GM21619 (cell line): ENCODE measurements around the gene MAPK9.
A peak's percentile ranks its signal among the peaks of the same experiment; 100 is the strongest.

Experiments
- ATAC-seq: cut with Tn5 transposase; IDR thresholded peaks from one replicate; pipeline ENCODE4 v1.9.1; 2021; ENCODE audit not compliant: unreplicated experiment

MAPK9 gene

DNA sequence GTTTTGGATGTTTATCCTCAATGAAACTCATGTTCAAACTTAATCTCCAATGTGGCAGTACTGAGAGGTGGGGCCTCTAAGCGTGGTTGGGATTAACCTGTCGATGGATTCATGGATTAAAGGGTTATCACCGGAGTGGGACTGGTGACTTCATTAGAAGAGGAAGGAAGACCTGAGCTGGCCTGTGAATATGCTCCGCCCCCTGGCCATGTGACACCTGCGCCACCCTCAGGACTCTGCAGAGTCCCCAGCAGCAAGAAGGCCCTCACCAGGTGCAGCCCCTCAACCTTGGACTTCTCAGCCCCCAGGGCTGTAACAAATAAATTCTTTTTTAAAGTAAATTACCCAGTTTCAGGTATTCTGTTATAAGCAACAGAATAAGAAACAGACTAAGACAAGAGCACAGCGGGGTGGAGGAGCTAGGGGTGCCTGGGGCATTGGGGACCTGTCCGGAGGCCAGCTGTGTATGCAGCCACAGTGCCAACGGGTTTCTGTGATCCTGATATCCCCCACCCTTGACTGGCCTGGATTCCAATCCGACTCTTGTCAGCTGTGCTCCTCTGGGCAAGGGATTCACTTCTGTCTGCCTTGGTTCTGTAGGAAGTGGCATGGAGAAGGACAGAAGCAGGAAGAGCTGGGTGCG is 3.2 kb upstream of the MAPK9 start:
- ATAC-seq = no peak

DNA sequence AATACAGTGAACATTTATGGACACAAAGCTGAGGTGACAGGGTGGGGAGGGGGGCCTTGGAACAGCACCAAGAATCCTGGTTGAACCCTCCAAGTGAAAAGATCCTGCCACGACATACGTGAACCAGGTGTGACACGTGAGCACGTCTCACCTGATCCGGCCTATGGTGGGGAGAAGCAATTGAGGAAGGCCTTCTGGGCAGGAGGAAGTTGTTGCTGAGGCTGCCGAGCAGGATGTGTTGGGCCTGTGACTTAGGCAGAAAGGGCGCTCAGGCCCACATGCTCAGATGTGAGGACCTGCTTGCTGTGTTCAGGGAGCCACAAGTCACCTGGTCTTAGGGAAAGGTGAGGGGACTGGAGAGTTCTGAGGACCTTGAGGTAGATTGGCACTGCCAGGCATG is 2.5 kb upstream of the MAPK9 start:
- no peak for ATAC-seq

DNA sequence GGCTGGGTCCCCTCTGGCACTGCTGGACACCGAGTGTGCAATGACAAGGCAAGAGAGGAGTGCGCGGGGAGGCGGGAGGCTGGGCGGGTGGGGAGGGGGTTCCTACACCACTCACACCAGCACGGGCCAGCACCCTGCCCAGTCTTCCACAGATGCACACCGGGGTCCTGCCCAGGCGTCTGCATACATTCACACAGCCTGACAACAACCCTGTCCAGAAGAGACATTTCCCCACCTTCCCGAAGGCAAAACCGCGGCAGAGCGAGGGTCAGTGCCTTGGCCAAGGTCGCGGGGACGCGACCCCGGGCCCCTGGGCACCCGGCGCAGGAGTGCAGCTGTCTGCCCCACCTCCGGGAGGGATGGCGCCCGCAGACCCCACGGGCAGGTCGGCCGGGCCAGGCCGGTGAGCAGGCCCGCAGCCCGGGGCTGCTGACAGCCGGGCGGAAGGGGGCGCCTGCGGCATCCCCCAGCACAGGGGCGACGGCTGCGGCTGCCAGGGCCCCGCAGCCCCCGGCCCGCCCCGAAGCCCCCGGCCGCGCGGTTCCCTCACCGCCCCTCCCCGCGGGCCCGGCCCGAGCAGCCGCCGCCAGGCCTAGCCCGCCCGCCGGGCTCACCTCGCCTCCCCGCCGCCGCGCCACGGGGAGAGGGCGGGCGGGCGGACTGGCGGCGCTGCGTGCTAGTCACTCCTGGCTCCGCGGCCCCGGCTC is 496 bp downstream of the MAPK9 start:
- ATAC-seq = peak; percentile 37

DNA sequence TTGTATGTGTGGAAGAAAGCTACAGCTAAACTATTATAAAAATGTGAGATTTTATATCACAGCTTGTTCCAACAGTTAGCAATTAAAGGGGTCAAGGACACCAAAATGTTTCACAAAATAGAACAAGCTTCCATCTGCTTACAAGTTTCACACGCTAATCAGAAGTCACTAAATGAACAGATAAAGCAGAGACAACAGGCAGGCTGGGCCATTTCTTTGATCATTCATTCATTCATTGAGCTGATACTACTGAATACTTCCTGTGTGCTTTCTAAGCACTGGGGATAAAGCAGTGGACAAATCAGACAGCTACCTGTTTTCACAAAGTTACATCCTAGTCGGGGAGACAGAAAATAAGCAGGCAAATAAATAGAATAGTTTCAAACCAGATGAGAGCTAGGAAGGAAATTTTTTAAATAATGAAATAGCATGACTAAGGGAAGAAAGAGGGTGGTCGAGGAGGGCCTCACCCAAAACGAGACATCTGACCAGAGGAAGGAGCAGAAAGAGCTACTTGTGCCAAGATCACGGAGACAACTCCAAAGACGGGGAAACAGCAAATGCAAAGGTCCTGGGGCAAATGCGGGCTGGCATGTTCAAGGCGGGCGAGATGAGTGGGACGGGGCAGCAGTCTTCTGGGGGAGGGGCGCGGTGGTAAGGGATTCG is 1.2 kb downstream of the MAPK9 start:
- ATAC-seq = no peak

DNA sequence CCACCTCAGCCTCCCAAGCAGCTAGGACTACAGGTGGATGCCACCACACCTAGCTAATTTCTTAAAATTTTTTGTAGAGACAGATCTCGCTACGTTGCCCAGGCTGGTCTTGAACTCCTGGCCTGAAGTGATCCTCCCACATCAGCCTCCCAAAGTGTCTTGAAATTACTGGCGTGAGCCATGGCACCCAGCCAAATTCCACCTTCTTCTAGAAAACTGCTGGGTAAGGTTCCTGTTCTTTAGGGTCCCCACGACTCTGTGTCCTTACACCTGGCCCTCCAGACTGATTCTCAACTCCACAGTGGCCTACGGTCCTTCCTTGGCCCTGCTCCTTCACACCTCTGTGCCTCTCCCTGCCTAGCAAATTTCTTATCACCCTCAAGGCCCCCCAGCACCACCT is 1.9 kb downstream of the MAPK9 start:
- ATAC-seq = no peak

DNA sequence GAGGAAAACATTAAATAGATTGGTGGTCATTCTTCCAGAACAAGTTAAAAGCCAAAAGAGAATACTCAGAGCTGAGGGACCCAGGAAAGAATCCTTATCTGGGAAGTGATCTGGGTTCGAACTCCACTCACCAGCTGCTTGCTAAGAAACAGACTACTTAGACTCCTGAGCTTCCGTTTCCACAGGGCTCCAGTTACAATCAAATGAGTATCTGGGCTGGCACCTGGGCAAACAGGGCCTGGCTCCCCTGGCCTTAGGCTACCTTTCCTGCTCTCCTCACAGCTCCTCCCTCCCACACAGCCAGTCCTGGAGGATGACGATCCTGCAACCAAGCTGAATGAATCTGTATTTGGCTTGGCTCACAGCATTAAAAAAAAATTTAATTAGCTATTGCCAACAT is 2.5 kb downstream of the MAPK9 start:
- no peak for ATAC-seq

DNA sequence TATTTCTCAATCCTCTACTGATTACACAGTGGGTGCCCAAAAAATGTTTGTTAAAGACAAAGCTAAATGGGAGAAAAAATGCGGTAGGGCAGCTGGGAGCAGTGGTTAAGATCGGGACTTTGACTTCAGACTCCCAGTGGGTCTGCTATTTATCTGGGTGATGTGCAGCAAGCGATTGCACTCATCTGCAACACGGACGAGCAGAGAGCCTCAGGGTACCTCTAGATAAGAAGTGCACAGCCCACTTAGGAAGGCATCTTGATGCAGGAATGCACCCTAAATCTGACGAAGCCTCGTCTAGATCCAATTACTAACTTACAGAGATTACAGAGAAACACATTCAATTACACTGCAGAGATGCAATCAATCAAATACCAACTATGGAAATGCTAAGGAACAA is 4.0 kb downstream of the MAPK9 start:
- no peak for ATAC-seq

DNA sequence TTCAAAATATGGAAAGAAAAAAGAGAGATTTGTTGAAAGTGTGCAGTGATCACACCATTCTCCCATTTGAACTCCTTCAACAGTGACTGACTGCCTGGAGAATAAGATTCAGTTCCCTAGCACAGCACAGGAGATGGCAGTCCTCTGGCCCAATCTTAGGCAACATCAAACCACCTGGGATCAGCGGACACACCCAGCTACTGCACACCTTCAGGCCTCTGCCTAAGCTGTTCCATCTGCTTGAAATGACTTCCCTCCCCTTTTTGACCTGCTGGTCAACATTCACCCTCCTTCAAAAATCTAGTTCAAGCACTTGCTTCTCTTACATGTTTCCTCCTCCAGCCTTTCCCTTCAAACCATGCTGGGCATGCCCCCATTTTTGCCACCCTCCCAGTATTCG is 4.5 kb downstream of the MAPK9 start:
- no peak for ATAC-seq

DNA sequence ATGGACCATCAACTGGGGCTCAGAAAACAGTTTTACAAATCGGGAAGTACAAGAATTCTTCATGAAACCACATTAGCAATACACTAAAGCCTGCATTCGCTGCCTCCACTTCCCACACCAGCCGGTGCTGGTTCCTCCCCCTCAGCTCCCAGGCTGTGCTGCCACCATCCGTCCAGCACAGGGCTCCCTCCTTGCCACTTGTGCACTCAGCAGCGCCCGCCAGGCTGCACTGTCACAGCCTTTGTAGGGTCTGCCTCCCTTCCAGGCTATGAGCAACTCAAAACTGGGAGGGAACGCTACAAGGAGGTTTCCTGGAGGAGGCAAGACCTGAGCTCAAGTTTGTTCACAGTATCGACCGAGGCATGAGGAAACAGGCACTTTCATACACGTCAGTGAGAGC is 7.7 kb downstream of the MAPK9 start:
- ATAC-seq = no peak

DNA sequence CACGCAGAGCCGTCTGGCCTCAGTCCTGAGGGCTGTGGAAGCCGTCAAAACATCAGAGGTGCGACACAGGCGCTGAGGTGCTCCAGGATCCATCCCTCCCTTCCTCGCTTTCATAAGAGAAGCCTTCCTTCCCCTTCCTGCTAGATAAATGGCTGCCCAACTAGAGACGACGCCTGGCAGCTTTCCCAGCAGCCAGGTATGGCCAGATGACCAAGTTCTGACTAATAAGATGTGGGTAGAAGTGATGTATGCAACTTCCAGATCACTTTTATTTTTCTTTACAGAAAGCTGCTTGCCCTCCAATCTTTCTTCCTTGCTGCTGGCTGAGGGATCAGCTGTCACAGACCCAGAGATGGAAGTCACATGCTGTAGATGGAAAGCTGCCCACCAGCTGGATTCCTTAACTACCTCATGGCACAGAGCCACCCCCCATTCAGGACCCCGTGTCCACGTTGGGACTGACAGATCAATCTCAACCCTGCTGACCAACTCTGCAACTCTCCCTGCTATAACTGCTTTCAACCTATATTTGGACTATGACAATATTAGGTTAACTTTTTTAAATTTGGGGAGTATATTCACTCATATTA is 8.8 kb downstream of the MAPK9 start:
- no peak for ATAC-seq

DNA sequence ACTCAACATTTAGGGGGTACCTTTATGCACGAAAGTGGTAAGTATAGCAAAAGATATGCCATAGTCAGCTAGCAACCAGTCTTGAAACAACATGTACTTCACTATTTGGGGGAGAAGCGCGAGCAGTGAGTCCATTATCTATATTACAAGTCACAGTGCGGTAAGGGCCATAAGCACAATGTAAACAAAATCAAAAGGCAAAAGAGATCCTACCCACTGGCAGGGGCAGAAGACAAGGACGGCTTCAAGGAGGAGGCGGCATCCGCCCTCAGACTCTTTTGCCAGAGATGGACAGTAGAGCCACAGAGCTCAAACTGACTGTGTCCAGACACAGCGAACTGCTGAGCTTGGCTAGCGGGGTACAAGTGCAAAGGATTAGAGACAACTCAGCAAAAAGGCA is 9.6 kb downstream of the MAPK9 start:
- no peak for ATAC-seq

DNA sequence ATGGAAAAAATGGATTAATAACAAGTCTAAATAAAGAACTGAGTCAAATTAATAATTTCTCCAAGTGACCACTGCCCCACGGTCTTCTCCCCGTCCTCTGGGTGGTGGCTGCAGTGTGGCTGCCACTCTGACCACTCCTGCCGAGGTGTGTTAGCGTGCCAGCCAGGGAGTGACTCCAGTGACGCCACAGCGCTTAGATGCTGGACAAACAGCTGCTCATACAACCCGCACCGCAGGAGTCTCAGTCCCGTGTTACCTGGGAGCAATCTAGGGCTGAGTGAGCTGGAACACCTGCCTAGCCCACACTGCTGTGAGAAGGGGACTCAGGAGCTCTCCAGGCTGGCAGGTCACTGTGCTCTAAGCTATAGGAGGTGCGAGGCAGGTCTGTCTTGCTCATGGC is 10.2 kb downstream of the MAPK9 start:
- ATAC-seq = no peak

DNA sequence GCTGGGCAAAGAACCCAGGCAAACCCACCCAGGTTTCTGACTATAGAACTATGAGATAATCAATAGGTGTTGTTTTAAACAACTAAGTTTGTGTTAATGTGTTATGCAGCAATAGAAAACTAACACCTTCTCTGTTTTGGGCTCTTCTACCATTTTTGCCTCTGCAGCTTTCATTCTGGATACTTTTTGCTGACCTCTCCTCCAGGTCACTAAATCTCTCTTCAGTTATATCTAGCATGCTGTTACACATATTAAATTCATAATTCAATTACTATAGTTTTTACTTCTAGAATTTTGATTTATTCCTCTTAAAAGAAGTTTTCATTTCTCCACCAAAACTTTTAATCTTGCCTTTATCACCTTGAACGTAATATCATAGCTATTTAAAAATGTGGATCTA is 17.2 kb downstream of the MAPK9 start:
- no peak for ATAC-seq

DNA sequence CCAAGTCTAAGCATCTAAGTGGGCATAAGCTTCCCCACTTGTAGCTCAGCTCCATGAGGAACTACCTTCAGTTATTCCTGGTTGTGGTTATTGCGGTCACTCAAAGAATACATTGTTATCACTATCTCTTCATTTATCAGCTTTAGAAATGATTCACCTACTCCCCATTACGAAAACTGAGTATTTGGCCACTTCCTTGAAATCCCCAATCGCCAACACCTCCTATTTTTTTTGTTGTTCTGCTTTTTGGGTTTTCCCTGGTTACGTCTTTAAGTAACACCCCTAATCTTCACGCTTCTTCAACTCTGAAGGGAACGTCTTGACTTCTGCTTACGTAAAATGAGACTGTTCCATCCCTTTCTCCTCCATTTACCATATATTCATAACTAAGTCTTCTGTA is 20.7 kb downstream of the MAPK9 start:
- ATAC-seq = no peak

DNA sequence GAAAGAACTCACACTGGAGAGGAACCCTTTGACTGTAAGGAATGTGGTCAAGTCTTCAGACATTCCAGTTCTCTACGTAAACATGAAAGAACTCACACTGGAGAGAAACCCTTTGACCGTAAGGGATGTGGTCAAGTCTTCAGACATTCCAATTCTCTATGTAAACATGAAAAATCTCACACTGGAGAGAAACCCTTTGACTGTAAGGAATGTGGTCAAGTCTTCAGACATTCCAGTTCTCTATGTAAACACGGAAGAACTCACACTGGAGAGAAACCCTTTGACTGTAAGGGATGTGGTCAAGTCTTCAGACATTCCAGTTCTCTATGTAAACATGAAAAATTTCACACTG is 32.6 kb downstream of the MAPK9 start:
- no peak for ATAC-seq

DNA sequence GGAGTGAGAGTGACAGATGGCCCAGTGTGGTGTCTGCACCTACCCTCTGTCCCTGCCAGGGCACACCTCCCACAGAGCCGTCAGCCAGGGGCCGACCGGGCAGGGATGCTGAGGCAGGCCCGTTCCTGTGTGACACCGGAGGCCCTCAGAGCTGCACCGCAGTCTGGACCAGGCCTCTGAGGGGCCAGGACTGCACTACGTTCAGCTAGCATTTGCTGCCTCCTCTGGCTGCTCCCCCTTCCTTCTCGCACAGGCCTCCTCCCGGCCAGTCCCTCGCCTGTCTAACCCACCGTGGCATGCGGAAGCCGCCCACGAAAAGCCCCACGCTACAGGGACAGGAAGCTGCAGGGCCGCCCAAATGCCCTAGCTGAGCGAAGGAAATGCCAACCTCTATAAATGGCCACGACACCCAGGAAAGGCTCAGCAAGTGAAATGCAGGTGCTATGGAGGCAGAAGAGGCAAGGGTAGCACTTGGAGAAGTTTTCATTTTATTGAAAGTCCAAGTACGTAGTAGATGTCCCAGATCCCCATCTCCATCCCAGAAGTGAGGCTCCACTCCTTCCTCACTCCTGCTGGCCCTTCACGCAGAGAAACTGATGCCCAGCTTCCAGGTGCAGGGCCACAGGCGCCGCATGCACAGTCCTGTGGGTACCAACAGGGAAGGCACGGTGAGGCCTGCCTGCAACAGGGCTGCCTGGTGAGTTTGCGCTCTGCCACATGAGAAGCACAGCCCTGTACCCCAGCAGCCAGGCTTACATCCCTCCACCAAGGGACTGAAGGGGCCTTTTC is 38.7 kb downstream of the MAPK9 start:
- ATAC-seq = no peak

DNA sequence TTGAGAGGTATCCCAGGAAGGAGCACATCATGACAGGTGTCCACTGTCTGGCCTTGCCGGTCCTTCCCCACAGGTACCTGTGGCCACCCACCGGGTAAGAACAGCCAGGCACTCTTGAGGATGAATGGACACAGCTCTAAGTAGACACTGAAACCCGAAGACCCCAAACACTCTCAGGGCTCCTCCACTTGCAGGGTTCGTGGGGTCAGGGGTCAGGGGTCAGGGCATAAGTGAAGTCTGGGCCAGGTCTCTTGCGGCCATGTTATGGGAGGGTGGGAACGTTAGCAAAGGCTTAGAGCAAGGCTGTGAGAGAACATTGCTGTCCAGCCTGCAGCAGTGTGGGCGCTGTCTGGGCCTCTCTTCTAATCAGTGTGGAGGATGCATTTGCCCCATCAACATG is 40.0 kb downstream of the MAPK9 start:
- ATAC-seq = no peak

DNA sequence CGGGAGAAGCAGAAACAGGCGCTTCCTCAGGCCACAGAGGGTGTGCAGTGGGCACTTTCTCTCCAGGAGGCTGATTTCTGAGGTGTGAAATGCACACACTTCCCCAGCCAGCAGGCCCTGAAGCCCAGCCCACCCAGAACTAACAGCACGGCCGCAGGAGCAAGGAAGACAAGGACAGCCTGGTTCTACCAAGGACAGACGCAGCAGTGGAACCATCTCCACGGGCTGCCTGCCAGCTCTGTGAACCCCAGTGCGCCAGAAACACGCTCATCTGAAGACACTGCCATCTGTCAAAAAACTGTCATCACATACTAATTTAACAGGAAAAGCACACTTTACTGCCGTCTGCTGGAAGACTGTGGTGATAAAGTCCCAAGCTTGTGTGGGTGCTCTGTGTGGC is 40.7 kb downstream of the MAPK9 start:
- ATAC-seq = no peak

DNA sequence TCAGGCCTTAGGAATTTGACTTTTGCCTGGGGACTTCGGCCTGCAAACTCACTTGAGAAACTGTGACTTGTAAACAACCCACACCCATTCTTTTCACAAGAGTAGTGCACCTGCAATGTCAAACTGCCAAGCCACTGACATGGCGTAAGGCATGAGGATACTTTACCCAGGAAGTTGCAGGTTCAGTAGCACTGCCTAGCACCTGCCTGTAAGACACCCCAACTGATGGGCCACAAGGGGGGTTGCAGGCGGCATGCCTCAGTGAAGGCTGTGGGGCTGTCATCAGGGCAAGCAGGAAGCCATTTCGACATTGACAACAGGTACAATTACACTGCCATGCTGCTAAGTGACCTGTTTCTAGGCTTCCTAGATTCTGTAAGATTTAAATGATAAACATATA is 41.6 kb downstream of the MAPK9 start:
- ATAC-seq = no peak

DNA sequence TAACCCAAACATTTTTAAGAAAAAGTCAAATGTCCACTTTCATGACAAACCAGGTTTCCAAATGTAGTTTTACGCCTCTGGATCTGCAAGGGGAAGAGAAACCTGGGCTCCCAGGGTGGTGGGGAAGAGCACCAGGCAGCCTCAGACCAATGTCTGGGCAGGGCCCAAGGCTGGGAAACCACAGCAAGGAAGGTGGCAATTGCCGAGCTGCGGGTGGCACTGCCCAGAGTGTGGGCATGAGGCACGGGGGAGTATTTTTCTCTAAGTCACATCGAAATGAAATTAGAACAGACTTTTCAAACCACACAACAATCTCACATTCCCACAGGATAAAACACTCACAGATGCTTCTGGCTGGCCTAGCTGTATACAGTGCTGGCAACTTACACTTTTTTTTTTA is 50.3 kb downstream of the MAPK9 start:
- no peak for ATAC-seq

DNA sequence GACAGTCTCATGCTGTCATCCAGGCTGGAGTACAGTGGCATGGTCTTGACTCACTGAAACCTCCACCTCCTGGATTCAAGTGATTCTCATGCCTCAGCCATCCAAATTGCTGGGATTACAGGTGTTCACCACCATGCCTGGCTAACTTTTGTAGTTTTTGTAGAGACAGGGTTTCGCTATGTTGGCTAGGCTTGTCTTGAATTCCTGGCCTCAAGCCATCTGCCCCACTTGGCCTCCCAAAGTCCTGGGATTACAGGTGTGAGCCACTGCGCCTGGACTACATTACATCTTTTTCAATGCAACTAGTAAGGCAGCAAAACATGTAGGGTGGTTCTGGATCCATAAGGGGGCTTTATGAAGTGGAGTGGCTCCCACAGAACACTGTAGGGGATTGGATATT is 53.3 kb downstream of the MAPK9 start:
- no peak for ATAC-seq

DNA sequence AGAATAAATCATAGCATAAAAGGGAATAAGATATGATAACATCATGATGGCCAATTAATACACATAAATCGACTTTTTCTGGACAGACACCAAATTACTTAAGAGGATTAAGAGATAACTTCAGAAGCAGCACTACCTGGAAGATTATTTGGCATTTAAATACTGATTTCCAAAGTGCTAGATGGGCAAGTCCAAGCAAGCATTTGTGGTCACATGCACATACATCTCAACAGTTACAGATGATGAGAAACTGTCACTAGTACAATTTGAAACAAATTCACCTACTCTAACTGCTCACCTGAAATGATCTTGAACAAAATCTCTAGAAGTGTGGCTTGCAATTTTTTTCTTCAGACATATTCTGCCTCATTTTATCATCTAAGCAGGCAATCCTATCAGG is 56.0 kb downstream of the MAPK9 start:
- no peak for ATAC-seq
